Prostate gland (tissue), 2 donors: ENCODE results near the gene CLDN6.

Experiments
- POLR2A ChIP-seq: fragments of 450-650 bp; IDR thresholded peaks from one replicate; pipeline ENCODE4 v1.6.1; 2016; ENCODE audit warnings: antibody characterized with exemption, mild to moderate bottlenecking
- TF ChIP-seq, protein P1 (sequence below), 4 experiments: fragments of 200-600 bp in 2 of 4; fragments of 450-650 bp in 2 of 4; sonication (generic) in 2 of 4; IDR thresholded peaks; 1 replicate in 3 of 4; 2 replicates in 1 of 4; pipeline ENCODE4 v1.5.1; 2016 to 2019; ENCODE audit warnings: antibody characterized with exemption in 4 of 4, mild to moderate bottlenecking in 2 of 4, moderate library complexity in 2 of 4

DNA sequence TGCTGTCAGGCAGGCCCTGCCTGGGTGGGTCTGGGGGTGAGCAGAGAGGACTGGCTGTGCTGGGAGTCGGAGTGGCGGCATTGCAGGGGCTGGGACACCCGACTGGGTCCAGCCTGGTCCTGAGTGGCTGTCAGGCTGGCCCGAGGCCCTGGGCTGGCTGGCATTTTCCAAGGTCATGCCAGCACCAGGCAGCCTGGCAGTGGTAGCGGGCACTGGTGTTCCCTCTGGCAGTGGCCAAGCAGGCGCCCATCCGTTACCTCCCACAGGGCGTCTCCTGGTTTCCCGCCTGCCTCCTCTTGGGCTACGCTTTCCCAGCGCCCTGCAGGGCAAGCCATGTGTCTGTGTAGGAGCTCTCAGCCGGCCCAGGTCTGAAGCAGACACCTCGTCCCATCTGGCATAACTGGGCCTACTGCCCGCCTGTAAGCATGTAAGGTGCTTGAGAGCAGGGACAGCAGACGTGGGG is 32.1 kb downstream of the CLDN6 start:
- TF ChIP-seq, protein P1, sequence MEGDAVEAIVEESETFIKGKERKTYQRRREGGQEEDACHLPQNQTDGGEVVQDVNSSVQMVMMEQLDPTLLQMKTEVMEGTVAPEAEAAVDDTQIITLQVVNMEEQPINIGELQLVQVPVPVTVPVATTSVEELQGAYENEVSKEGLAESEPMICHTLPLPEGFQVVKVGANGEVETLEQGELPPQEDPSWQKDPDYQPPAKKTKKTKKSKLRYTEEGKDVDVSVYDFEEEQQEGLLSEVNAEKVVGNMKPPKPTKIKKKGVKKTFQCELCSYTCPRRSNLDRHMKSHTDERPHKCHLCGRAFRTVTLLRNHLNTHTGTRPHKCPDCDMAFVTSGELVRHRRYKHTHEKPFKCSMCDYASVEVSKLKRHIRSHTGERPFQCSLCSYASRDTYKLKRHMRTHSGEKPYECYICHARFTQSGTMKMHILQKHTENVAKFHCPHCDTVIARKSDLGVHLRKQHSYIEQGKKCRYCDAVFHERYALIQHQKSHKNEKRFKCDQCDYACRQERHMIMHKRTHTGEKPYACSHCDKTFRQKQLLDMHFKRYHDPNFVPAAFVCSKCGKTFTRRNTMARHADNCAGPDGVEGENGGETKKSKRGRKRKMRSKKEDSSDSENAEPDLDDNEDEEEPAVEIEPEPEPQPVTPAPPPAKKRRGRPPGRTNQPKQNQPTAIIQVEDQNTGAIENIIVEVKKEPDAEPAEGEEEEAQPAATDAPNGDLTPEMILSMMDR (IDR thresholded peaks at IDR 0.05), result no peak
- TF ChIP-seq POLR2A, result no peak
